Measurements from ENCODE around the gene B4GALT5.
"Not testable (repeated sequence)": the region's sequence is repeated elsewhere in the genome, so short reads cannot be mapped to it uniquely, and the experiment has no call there.

B4GALT5 gene

GRCh38 chr20:49615401-49616153, 98.1 kb downstream of the B4GALT5 start:
- Histone ChIP-seq H3K4me3 (no peak overlapping the region), H4K20me1 (no peaks in the 10 kb centered on the region; a peak in 1 of 22 replicates), H3K36me3 (no peaks in the 10 kb centered on the region), H3K4me1 (peaks cover 13 to 65% (median 54%) of the 10 kb centered on the region in 10 experiments), H3K9me3 (replicated peaks in 1 of 11) (no peaks in the 10 kb centered on the region), H3K27me3 (no peaks in the 10 kb centered on the region; a peak in 1 of 22 replicates), H3K4me2 (peak overlapping the region in 9 of 11 experiments; percentile 17 to 55 (median 34); a peak in 8 of 22 replicates), H3K27ac (peak overlapping the region in 4 of 11 experiments; percentile 32 to 53 (median 42); a peak in 4 of 22 replicates), H3K9ac (peak overlapping the region in 2 of 11 experiments; percentile 9 to 42; a peak in 1 of 22 replicates)
- TF ChIP-seq Cebpa-rat (IDR thresholded peaks at IDR 0.05): no peak

GRCh38 chr20:49615051-49615400, 98.7 kb downstream of the B4GALT5 start:
- H3K4me2 ChIP-seq: peak overlapping the region in 1 of 11 experiments; percentile 46; a peak in 1 of 22 replicates
- not testable (repeated sequence) for H3K4me3 ChIP-seq; H3K27me3 ChIP-seq; H3K36me3 ChIP-seq; H4K20me1 ChIP-seq; H3K9me3 ChIP-seq (replicated peaks in 1 of 11); H3K9ac ChIP-seq
- H3K27ac ChIP-seq: peak overlapping the region in 2 of 11 experiments; percentile 32 to 48; a peak in 3 of 22 replicates
- peaks cover 9 to 62% (median 51%) of the 10 kb centered on the region in 10 experiments for H3K4me1 ChIP-seq

- no peak overlapping the region for H3K9ac ChIP-seq
- no peaks in the 10 kb centered on the region for H3K9me3 ChIP-seq (replicated peaks in 1 of 11)
- no peaks in the 10 kb centered on the region for H3K27me3 ChIP-seq
- TF ChIP-seq Cebpa-rat (IDR thresholded peaks at IDR 0.05): no peak
- no peaks in the 10 kb centered on the region; a peak in 1 of 22 replicates for H4K20me1 ChIP-seq
- H3K4me3 ChIP-seq: no peak overlapping the region
- no peak overlapping the region for H3K4me2 ChIP-seq
- H3K27ac ChIP-seq: peak overlapping the region in 3 of 11 experiments; percentile 16 to 28 (median 17); a peak in 3 of 22 replicates
- no peaks in the 10 kb centered on the region for H3K36me3 ChIP-seq
- H3K4me1 ChIP-seq: peaks cover 4 to 57% (median 46%) of the 10 kb centered on the region in 10 experiments; a peak in 17 of 20 replicates
Measured at GRCh38 chr20:49614338-49615050, 99.2 kb downstream of the B4GALT5 start.

- H3K4me2 ChIP-seq: peak overlapping the region in 3 of 11 experiments; percentile 9 to 86 (median 69); a peak in 3 of 22 replicates
- no peak for TF ChIP-seq Cebpa-rat (IDR thresholded peaks at IDR 0.05)
Measured at GRCh38 chr20:49612127-49612738, 101.4 kb downstream of the B4GALT5 start.

GRCh38 chr20:49611539-49612126, 102.0 kb downstream of the B4GALT5 start:
- H3K4me1 ChIP-seq: peaks cover 4 to 59% (median 41%) of the 10 kb centered on the region in 10 experiments; a peak in 18 of 20 replicates
- H3K27ac ChIP-seq: peak overlapping the region in 5 of 11 experiments; percentile 0 to 45 (median 25); a peak in 4 of 22 replicates
- H3K27me3 ChIP-seq: peaks cover 0 to 21% (median 7%) of the 10 kb centered on the region in 11 experiments; a peak in 6 of 22 replicates
- 0 out of 22 replicates have a peak overlapping the region, but pooled peaks of 1 of the 11 experiments have one; percentile 16 for H3K9ac ChIP-seq
- H3K9me3 ChIP-seq (replicated peaks in 1 of 11); H3K36me3 ChIP-seq; H4K20me1 ChIP-seq: not testable (repeated sequence)
- peak overlapping the region; percentile 68 to 95 (median 86); a peak in 21 of 22 replicates for H3K4me2 ChIP-seq
- H3K4me3 ChIP-seq: peak overlapping the region in 4 of 10 experiments; percentile 48 to 66 (median 56); a peak in 2 of 20 replicates

More at GRCh38 chr20:49612127-49612738, 101.4 kb downstream of the B4GALT5 start:
- H3K4me1 ChIP-seq: peaks cover 4 to 57% (median 38%) of the 10 kb centered on the region in 10 experiments; a peak in 17 of 20 replicates
- no peaks in the 10 kb centered on the region for H3K36me3 ChIP-seq
- H3K4me3 ChIP-seq: no peak overlapping the region
- peak overlapping the region in 4 of 11 experiments; percentile 11 to 45 (median 31); a peak in 5 of 22 replicates for H3K27ac ChIP-seq
- H3K9ac ChIP-seq: no peak overlapping the region; a peak in 1 of 22 replicates
- H3K9me3 ChIP-seq (replicated peaks in 1 of 11): no peaks in the 10 kb centered on the region
- H3K27me3 ChIP-seq: peaks cover 0 to 15% (median 7%) of the 10 kb centered on the region in 11 experiments; a peak in 6 of 22 replicates
- H4K20me1 ChIP-seq: no peaks in the 10 kb centered on the region; a peak in 1 of 22 replicates

GRCh38 chr20:49610691-49611538, 102.8 kb downstream of the B4GALT5 start:
- Histone ChIP-seq H3K36me3 (no peaks in the 10 kb centered on the region), H3K4me3 (peak overlapping the region in 7 of 10 experiments; percentile 22 to 66 (median 48); a peak in 12 of 20 replicates), H3K27me3 (peaks cover 0 to 26% (median 7%) of the 10 kb centered on the region in 11 experiments; a peak in 7 of 22 replicates), H3K4me2 (peak overlapping the region; percentile 68 to 95 (median 86)), H3K4me1 (peaks cover 10 to 59% (median 41%) of the 10 kb centered on the region in 10 experiments), H3K9me3 (replicated peaks in 1 of 11) (no peaks in the 10 kb centered on the region), H3K9ac (peak overlapping the region in 8 of 11 experiments; percentile 25 to 64 (median 42); a peak in 11 of 22 replicates), H3K27ac (peak overlapping the region in 5 of 11 experiments; percentile 40 to 53 (median 44); a peak in 5 of 22 replicates), H4K20me1 (no peaks in the 10 kb centered on the region; a peak in 1 of 22 replicates)
- no peak for TF ChIP-seq Cebpa-rat (IDR thresholded peaks at IDR 0.05)

GRCh38 chr20:49608752-49609670, 104.7 kb downstream of the B4GALT5 start:
- no peak for TF ChIP-seq Cebpa-rat (IDR thresholded peaks at IDR 0.05)
- H3K9ac ChIP-seq: no peak overlapping the region
- peak overlapping the region; percentile 26 to 60 (median 49); a peak in 20 of 22 replicates for H3K4me2 ChIP-seq
- H4K20me1 ChIP-seq: no peaks in the 10 kb centered on the region; a peak in 3 of 22 replicates
- H3K4me1 ChIP-seq: peaks cover 17 to 71% (median 54%) of the 10 kb centered on the region in 10 experiments
- H3K9me3 ChIP-seq (replicated peaks in 1 of 11): no peaks in the 10 kb centered on the region
- H3K4me3 ChIP-seq: no peak overlapping the region
- H3K36me3 ChIP-seq: no peaks in the 10 kb centered on the region
- peaks cover 0 to 42% (median 7%) of the 10 kb centered on the region in 11 experiments; a peak in 9 of 22 replicates for H3K27me3 ChIP-seq
- H3K27ac ChIP-seq: no peak overlapping the region
